Astrocyte (in vitro differentiated cells and primary cell): ENCODE data around the gene PKNOX2. TPM values are rescaled to one million over a fixed set of nuclear protein-coding genes. Genes with fewer than 3 reads are reported as not detected.
A peak's percentile ranks its signal among the peaks of the same experiment; 100 is the strongest.

ENCODE experiments used
- DNase-seq: peaks from one replicate; pipeline ENCODE4 v3.0.0-alpha.2; 2010; ENCODE audit warnings: low read depth
- FAIRE-seq: peaks from 2 replicates; lab custom pipeline; 2011; peaks lifted over from hg19 to GRCh38; lab: Jason Lieb, UNC
- H2AFZ ChIP-seq: 2 replicates; pipeline ENCODE4 v1.6.0; 2012; ENCODE audit warnings: low read depth, low read length, inconsistent platforms
- H3K27ac ChIP-seq: 2 replicates; pipeline ENCODE4 v1.5.1; 2011; ENCODE audit warnings: low read depth, low read length, inconsistent platforms
- H3K27me3 ChIP-seq: 2 replicates; pipeline ENCODE4 v1.6.0; 2011; ENCODE audit warnings: low read length, inconsistent platforms; ENCODE audit not compliant: insufficient read depth
- H3K36me3 ChIP-seq: 2 replicates; pipeline ENCODE4 v1.5.1; 2011; ENCODE audit warnings: low read length, inconsistent platforms; ENCODE audit not compliant: insufficient read depth
- H3K4me1 ChIP-seq: 2 replicates; pipeline ENCODE4 v1.5.1; 2011; ENCODE audit warnings: low read length, inconsistent platforms; ENCODE audit not compliant: insufficient read depth
- H3K4me2 ChIP-seq: 2 replicates; pipeline ENCODE4 v1.6.0; 2012; ENCODE audit warnings: low read length, inconsistent platforms
- H3K4me3 ChIP-seq: 2 replicates; pipeline ENCODE4 v1.5.1; 2011; ENCODE audit warnings: low read depth, mild to moderate bottlenecking, low read length, inconsistent platforms; ENCODE audit not compliant: insufficient read depth
- H3K79me2 ChIP-seq: 2 replicates; pipeline ENCODE4 v1.6.0; 2012; ENCODE audit warnings: mild to moderate bottlenecking, low read length, inconsistent platforms; ENCODE audit not compliant: insufficient read depth
- H3K9ac ChIP-seq: 2 replicates; pipeline ENCODE4 v1.6.0; 2012; ENCODE audit warnings: mild to moderate bottlenecking, low read length, inconsistent platforms
- H3K9me3 ChIP-seq: 2 replicates; pipeline ENCODE4 v1.5.1; 2012; ENCODE audit warnings: low read depth, mild to moderate bottlenecking, low read length, inconsistent platforms; ENCODE audit not compliant: insufficient read depth
- H4K20me1 ChIP-seq: 2 replicates; pipeline ENCODE4 v1.6.0; 2012; ENCODE audit warnings: low read length, inconsistent platforms; ENCODE audit not compliant: insufficient read depth
- H3K27ac Mint-ChIP-seq: one replicate; pipeline ENCODE4 v1.8.0; 2021; ENCODE audit warnings: mild to moderate bottlenecking, mixed read lengths; ENCODE audit not compliant: unreplicated experiment
- H3K27me3 Mint-ChIP-seq: one replicate; pipeline ENCODE4 v1.8.0; 2021; ENCODE audit warnings: low read depth, mixed read lengths; ENCODE audit not compliant: unreplicated experiment
- H3K36me3 Mint-ChIP-seq: one replicate; pipeline ENCODE4 v1.8.0; 2021; ENCODE audit warnings: low read depth, mixed read lengths; ENCODE audit not compliant: unreplicated experiment
- H3K4me1 Mint-ChIP-seq: one replicate; pipeline ENCODE4 v1.8.0; 2021; ENCODE audit warnings: low read depth, mixed read lengths; ENCODE audit not compliant: unreplicated experiment
- H3K4me3 Mint-ChIP-seq: one replicate; pipeline ENCODE4 v1.8.0; 2021; ENCODE audit warnings: mild to moderate bottlenecking, moderate library complexity, mixed read lengths; ENCODE audit not compliant: unreplicated experiment
- H3K9me3 Mint-ChIP-seq: one replicate; pipeline ENCODE4 v1.8.0; 2021; ENCODE audit warnings: mild to moderate bottlenecking, mixed read lengths; ENCODE audit not compliant: unreplicated experiment
- CTCF ChIP-seq: IDR thresholded peaks from 2 replicates; pipeline ENCODE4 v1.5.1; 2011; ENCODE audit warnings: low read depth, mild to moderate bottlenecking, inconsistent platforms, low read length, moderate library complexity; ENCODE audit not compliant: insufficient read depth
- EZH2 ChIP-seq: IDR thresholded peaks from 2 replicates; pipeline ENCODE4 v1.6.1; 2012; ENCODE audit warnings: mild to moderate bottlenecking, low read length, inconsistent platforms; ENCODE audit not compliant: insufficient read depth
- total RNA-seq: library from RNA; stranded (reverse); gene quantifications from 2 replicates; pipeline ENCODE4 v1.2.1, GENCODE V29; 2021

Gene PKNOX2
- total RNA-seq, 1 donor from 2014 or later = 53.4 TPM

DNA sequence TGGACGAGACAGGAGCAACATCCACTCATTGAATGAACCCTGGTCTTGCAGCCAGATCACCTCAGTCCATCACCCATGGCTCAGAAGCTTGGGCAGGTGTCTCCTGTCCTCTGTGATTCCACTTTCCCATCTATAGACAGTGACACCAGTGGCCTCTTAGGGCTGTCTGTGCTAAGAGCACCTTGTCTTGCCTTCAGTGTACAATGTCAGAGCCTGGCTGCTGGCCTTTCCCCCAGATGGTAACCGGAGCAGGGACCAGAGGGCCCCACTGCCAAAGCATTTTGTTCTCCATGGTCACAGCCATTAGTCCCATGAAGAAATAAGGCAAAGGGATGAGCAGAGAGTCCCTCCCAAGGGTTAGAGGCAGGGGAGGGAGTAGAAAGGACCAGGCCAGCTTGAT lies 35.4 kb downstream of the PKNOX2 start:
- Histone ChIP-seq H3K27me3 (no peaks in the 10 kb centered on the region), H3K4me2 (no peak overlapping the region), H3K9me3 (no peaks in the 10 kb centered on the region), H3K36me3 (no peaks in the 10 kb centered on the region), H3K79me2 (peaks cover 6% of the 10 kb centered on the region), H3K9ac (no peak overlapping the region), H3K27ac (no peak overlapping the region), H4K20me1 (peaks cover 77% of the 10 kb centered on the region), H3K4me1 (peaks cover 11% of the 10 kb centered on the region), H2AFZ (no peak overlapping the region), H3K4me3 (no peak overlapping the region)
- DNase-seq = no peak
- H3K4me3 Mint-ChIP-seq = no peak overlapping the region
- peaks cover 39% of the 10 kb centered on the region for H3K36me3 Mint-ChIP-seq
- TF ChIP-seq EZH2 (no peak), CTCF (no peak)
- peaks cover 3% of the 10 kb centered on the region for H3K9me3 Mint-ChIP-seq
- no peak for FAIRE-seq
- peak overlapping the region; percentile 34 for H3K27ac Mint-ChIP-seq
- peaks cover 14% of the 10 kb centered on the region for H3K4me1 Mint-ChIP-seq
- no peaks in the 10 kb centered on the region for H3K27me3 Mint-ChIP-seq

DNA sequence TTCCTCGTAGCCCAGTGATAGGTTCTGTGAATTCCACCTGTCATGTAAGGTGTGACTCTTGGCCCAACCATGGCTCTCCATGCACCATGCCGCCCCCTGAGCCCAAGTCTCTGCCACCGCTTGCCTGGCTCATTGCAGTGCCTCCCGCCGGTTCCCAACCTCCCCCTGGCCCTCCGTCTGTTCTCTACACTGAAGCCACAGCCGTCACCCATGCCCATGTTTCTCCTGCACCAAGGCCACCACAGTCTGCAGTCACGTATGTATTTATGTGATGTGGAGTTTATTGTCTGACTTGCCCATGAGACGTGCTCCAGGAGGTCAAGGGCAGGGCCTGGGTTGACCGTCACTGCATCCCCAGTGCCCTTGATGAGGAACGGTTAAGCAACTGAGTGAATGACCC lies 35.9 kb downstream of the PKNOX2 start:
- H2AFZ ChIP-seq = no peak overlapping the region
- H3K79me2 ChIP-seq = peaks cover 7% of the 10 kb centered on the region
- peak overlapping the region; percentile 75 for H3K27ac Mint-ChIP-seq
- H3K36me3 Mint-ChIP-seq = peaks cover 37% of the 10 kb centered on the region
- H4K20me1 ChIP-seq = peaks cover 72% of the 10 kb centered on the region
- H3K4me1 ChIP-seq = peaks cover 11% of the 10 kb centered on the region
- no peak overlapping the region for H3K9ac ChIP-seq
- H3K27me3 Mint-ChIP-seq = no peaks in the 10 kb centered on the region
- no peaks in the 10 kb centered on the region for H3K27me3 ChIP-seq
- peaks cover 12% of the 10 kb centered on the region for H3K4me1 Mint-ChIP-seq
- H3K9me3 Mint-ChIP-seq = no peaks in the 10 kb centered on the region
- H3K36me3 ChIP-seq = no peaks in the 10 kb centered on the region
- no peaks in the 10 kb centered on the region for H3K9me3 ChIP-seq
- no peak for TF ChIP-seq EZH2
- TF ChIP-seq CTCF = no peak
- no peak for FAIRE-seq
- DNase-seq = no peak
- peak overlapping the region; percentile 37 for H3K4me3 Mint-ChIP-seq
- no peak overlapping the region for H3K4me3 ChIP-seq
- no peak overlapping the region for H3K4me2 ChIP-seq
- no peak overlapping the region for H3K27ac ChIP-seq

GRCh38 chr11:125201525-125202141 lies 37.1 kb downstream of the PKNOX2 start:
- H3K4me1 ChIP-seq = peaks cover 11% of the 10 kb centered on the region
- H3K36me3 ChIP-seq = no peaks in the 10 kb centered on the region
- H3K36me3 Mint-ChIP-seq = peaks cover 38% of the 10 kb centered on the region
- FAIRE-seq (no peak), DNase-seq (peak; percentile 53)
- H3K9me3 Mint-ChIP-seq = no peaks in the 10 kb centered on the region
- peaks cover 12% of the 10 kb centered on the region for H3K4me1 Mint-ChIP-seq
- TF ChIP-seq CTCF (no peak), EZH2 (no peak)
- H3K9me3 ChIP-seq = no peaks in the 10 kb centered on the region
- H3K79me2 ChIP-seq = peaks cover 9% of the 10 kb centered on the region
- peak overlapping the region; percentile 72 for H3K27ac Mint-ChIP-seq
- no peak overlapping the region for H3K4me3 ChIP-seq
- H2AFZ ChIP-seq = peak overlapping the region; percentile 40
- H3K4me3 Mint-ChIP-seq = peak overlapping the region; percentile 34
- peak overlapping the region; percentile 25 for H3K4me2 ChIP-seq
- H3K27ac ChIP-seq = no peak overlapping the region
- no peak overlapping the region for H3K9ac ChIP-seq
- no peaks in the 10 kb centered on the region for H3K27me3 ChIP-seq
- H4K20me1 ChIP-seq = peaks cover 68% of the 10 kb centered on the region
- no peaks in the 10 kb centered on the region for H3K27me3 Mint-ChIP-seq
